ENCODE results near the gene TCF7L2.

DNA sequence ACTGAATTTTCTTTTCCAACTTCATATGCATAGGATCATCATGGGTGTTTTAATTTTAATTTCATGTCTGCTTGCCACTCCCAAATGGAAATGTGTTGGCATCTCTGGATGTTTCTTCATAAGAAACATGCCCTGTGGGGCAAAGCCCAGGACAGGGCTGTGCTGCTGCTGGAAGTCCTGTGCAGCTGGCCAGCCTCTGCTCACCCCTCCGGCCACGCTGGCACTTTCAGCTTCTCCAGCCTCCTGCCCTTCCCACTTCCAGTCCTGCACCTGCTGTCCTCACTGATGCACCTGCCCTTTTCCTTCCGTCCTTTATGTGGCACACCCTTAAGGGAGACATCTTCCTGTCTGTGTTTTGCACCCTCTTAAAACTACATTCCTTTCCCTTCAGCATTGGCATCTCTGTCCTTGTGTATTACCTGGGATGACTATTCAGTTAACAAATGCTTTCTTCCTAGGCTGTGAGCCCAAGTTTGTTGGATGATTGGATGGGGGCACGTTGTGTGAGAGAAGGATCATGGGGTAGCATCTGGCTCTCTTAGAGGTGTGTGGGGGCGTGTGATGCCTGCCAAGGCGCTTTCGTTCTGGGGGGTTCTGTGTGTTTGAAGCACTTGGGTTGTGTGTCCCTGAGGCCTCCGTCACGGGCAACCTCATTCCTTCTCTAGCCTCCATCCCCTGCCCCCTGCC is 56.8 kb downstream of the TCF7L2 start:
- no peak for TF ChIP-seq EZH2 (IDR thresholded peaks at IDR 0.05; ENCODE audit: borderline replicate concordance, low read length)
- TF ChIP-seq, protein P1, sequence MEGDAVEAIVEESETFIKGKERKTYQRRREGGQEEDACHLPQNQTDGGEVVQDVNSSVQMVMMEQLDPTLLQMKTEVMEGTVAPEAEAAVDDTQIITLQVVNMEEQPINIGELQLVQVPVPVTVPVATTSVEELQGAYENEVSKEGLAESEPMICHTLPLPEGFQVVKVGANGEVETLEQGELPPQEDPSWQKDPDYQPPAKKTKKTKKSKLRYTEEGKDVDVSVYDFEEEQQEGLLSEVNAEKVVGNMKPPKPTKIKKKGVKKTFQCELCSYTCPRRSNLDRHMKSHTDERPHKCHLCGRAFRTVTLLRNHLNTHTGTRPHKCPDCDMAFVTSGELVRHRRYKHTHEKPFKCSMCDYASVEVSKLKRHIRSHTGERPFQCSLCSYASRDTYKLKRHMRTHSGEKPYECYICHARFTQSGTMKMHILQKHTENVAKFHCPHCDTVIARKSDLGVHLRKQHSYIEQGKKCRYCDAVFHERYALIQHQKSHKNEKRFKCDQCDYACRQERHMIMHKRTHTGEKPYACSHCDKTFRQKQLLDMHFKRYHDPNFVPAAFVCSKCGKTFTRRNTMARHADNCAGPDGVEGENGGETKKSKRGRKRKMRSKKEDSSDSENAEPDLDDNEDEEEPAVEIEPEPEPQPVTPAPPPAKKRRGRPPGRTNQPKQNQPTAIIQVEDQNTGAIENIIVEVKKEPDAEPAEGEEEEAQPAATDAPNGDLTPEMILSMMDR (IDR thresholded peaks at IDR 0.05; ENCODE audit: low read length), result no peak
